Skin epidermis (tissue), 12 donors: ENCODE measurements around the gene KCNQ1.

ENCODE experiments used
- H3K27ac ChIP-seq, 21 experiments: fragments of 200-600 bp; sonication (generic) in 11 of 21; one replicate each; pipeline ENCODE4 v1.5.0; 2020; ENCODE audit warnings: mild to moderate bottlenecking in 3 of 21, inconsistent platforms in 2 of 21, moderate library complexity in 2 of 21
- H3K4me3 ChIP-seq, 7 experiments: fragments of 200-600 bp; sonication (generic) in 2 of 7; one replicate each; pipeline ENCODE4 v1.5.0; 2020; ENCODE audit warnings: inconsistent platforms in 2 of 7, mild to moderate bottlenecking in 2 of 7, moderate library complexity in 1 of 7

KCNQ1 gene

DNA sequence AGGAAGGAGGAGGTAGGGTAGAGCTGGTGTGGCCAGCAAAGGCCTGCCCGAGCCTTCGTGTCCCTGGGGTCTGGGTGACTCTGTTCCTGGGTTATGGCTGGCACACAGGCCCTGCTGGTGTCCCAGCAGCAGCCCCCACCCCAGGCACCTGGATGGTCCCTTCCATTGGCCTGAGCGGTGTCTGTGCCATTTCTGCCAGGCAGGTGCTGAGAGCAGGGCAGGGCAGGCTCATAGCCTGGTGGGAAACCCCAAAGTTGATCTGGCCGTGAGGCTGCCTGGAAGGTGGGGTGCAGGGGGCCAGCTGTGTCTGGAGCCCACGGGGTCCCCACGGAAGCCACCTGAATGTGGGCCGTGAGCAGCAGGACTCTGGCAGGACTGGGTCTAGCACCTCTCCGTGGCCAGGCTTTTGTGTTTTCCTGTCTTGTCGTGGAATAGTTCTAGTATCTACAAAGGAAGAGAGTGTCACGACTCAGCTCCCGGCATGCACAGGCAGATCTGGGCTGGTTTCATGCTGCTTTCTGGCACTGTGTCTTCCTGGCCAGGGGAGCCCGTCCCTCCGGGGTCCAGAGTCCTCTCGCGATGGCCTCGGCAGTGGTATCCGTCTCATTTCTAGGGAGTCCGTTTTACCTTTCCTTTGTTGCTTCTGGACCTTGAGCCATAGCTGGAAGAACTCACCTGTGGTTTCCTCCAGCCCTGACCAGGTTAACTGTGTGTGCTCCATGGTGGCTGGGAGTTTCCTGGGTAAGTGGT lies 83.7 kb downstream of the KCNQ1 start:
- no peak overlapping the region for H3K27ac ChIP-seq
- H3K4me3 ChIP-seq, result no peak overlapping the region

- H3K4me3 ChIP-seq, result no peak overlapping the region
- no peak overlapping the region for H3K27ac ChIP-seq
These were observed 84.4 kb downstream of the KCNQ1 start for GRCh38 chr11:2529173-2529572.

DNA sequence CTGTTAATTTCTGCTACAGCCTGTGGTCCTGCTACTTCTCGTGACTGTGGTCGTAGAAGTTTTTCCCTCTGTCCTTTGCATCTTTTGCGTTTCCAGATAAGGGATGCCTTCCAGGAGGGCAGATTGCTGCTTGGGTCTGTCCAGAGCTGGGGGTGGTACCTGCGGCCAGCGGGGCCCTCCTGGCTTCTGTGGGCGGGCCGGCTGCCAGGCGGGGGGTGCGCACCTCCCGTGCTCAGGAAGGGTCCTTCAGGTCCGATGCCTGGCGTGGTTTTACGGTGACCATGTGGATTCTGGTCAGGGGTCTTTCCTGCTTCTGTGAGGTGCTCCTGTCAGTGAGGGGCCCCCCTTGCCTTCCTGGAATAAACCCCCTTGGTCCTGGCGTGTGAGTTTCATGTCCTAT lies 84.8 kb downstream of the KCNQ1 start:
- Histone ChIP-seq H3K27ac (no peak overlapping the region), H3K4me3 (no peak overlapping the region)

DNA sequence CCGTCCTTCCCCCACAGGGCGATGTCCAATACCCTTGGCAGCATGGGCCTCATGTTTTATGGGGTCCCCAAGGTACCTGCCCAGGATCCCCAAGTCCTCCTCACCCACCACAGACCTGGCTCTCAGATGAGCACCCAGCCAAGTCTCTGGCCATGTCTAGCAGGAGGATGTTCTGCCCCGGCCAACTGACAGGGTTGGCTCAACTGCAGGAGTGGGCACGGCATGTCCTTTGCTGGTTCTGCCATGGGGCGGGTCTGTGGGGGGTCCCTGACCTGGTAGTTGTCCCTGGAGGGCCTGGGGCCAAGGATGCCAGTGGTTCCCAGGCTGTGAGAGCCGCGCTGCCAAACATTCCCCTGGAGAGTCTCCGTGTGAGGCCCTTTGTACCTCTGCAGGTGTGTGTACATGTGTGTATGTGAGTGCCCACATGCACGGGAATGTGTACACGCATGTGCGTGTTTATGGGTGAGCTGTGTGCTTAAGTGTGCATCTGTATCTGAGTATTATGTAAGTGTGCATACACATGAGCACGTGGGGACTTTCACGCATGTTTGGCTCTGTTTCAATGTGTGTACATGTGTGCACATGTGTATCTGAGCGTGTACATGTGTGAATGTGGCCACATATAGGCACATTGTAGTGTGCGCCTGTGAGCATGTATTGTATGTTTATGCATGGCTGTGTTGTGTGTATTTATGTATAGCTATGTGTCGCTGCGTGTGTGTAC lies 85.5 kb downstream of the KCNQ1 start:
- no peak overlapping the region for H3K27ac ChIP-seq
- no peak overlapping the region for H3K4me3 ChIP-seq

DNA sequence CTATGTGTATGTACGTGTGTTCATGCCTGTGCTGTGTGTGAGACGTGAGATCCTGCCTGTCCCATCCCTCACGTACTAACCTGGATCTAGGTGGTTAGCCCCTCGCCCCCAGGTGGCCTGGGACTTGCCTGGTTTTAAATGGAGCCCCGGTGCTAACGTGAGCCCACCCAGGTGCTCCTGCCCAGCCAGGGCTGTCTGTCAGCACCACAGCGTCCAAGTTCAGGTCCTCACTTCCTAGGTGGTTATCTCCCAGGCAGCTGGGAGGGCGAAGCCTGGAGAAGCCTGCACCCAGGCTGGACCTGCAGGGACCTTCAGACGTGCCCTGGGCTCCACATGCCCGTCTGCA lies 86.0 kb downstream of the KCNQ1 start:
- Histone ChIP-seq H3K27ac (no peak overlapping the region), H3K4me3 (no peak overlapping the region)

DNA sequence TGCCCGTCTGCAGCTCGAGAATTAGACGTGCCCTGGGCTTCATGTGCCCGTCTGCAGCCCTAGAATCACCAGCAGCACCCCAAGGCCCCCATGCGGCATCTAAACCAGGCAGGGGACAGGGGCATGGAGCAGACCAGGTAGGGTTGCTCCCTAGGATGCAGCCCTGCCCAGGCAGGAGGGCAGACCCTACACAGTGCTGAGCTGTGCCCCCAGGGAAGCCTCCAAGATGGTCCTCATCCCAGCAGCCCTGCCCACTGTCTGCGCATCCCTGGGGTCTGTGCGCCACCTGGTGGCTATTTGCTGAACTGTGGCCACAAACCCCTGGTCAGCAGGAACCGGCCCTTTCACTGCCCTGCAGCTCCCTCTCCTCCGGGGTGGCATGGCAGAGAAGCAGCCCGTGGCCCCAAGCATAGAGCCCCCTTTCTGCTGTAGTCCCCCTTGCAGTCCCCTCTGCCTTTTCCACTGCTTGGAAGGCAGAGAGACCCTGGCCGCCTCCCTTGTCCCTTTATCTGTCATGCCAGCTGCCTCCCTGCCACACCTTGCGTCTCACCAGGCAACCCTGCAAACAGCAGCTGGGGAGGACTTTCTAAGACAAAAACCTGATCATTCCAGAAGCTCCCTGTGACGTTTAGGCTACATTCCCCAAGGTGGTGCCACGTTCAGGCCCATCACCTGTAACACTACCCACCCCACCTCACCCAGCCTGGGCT lies 86.6 kb downstream of the KCNQ1 start:
- Histone ChIP-seq H3K4me3 (no peak overlapping the region), H3K27ac (no peak overlapping the region)

GRCh38 chr11:2531987-2532703 lies 87.3 kb downstream of the KCNQ1 start:
- H3K27ac ChIP-seq, result no peak overlapping the region
- no peak overlapping the region for H3K4me3 ChIP-seq

DNA sequence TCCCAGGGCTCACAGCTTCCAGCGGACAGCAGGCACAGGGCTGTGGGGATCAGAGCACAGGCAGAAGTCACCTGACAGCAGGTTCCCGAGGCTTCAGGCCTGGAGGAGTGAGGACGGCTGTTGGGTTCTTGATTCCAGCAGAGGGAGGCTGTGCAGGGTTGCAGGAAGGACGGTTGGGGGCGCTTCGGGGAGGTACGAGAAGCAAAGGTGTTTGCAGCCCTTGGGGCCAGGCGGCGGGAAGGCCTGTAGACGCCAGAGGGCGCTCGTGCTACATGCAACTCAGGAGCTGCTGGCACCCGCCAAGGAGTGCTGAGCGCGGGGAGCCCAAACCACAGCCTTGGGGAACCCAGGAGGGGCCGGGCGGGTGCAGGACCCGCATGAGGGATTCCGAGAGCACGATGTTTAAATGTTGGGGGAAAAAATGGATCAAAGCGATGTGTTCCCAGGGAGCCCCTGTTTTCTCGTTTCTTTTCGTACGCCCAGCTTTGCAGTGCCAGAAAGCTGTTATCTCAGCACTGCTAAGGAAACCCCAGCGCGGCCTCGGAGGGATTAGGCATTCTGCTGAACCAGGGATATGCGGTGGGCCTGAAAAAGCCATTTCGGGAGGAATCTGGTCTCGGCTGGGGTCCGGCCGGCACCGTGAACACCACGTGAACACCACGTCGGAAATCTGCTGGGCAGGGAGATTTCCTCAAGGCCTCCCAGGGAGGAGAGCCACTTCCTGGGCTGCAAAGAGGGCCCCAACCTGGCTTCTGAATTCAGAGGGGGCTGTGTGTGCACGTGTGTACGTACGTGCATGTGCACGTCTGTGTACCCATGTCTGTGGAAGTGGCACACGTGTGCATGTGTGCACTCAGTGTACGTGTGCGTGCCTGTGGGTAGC lies 88.1 kb downstream of the KCNQ1 start:
- Histone ChIP-seq H3K4me3 (peak overlapping the region in 3 of 7 experiments; percentile 2 to 14 (median 10)), H3K27ac (peak overlapping the region in 5 of 21 experiments; percentile 31 to 63 (median 46))

- peak overlapping the region in 7 of 21 experiments; percentile 31 to 63 (median 38) for H3K27ac ChIP-seq
These were observed 88.9 kb downstream of the KCNQ1 start for GRCh38 chr11:2533587-2534133.

DNA sequence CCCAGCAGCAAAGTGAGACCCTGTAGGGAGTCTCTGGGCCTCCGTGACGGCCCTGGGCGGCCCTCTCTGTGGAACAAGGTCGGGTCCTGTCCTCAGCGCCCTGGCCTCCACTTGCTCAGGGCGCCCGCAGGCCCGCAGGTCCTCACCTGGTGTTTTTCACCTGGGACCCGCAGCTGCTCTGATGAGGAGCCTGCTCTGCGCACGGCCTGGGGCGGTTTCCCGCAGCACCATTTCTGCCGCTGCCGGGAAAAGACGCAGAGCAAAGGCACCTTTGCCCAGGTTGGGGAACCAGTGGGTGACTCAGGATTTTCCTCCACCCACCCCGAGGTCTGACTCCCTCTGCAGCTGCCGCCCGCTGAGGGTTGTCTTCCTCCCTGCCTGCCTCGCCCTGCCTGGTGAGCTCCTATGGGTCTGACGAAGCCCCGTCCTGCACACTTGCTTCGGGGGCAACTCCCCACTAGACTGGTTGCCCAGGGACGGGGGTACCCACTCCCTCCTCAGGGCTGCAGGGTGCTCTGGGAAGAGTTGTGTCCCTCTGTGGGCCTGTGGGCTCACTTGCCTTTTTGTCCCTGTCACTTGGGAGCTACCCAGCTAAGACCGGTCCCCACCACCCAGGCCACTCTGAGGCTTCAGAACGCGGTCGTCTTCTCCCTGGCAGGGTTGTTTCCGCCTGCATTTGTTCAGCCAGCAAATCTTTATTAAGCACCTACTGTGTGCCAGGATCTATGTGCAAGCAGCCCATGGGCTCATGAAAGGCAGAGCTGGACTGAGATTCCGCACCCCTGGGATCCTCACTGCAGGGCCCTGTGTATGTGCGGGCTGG lies 89.5 kb downstream of the KCNQ1 start:
- Histone ChIP-seq H3K4me3 (no peak overlapping the region), H3K27ac (peak overlapping the region in 4 of 21 experiments; percentile 31 to 63 (median 34))

More at GRCh38 chr11:2533587-2534133, 88.9 kb downstream of the KCNQ1 start:
- no peak overlapping the region for H3K4me3 ChIP-seq

DNA sequence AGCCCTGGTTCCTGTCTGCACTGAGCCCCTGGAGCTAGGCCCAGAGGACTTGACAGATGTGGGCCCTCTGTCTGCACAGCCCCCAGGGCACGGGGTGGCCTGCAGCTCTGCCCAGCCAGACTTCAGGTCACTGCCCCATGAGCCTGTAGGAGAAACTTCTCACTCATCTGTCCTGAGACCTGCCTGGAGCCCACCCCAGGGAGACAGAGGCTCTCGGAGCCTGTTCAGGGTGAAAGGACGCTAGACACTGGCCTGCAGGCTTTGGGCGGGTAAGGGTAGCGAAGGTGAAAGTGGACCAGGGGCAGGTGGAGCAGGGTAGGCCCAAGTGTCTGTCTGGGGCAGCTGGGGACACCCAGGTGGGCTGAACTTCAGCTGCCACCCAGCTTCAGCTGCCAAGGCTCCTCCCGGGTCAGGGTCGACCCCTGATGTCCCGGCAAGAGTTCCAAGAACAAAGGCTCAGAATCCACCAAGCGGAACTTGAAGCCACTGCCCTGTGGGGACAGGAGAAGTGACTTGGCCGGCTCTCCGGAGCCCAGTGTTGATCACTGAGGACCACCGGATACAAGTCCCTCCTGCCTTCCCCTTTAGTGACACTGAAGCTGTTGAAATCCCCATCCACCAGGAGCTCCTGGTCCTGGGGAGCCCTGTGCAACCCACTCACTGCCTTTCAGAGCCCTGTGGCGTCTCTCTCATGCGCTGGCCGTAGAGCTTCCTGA lies 90.3 kb downstream of the KCNQ1 start:
- no peak overlapping the region for H3K27ac ChIP-seq
- no peak overlapping the region for H3K4me3 ChIP-seq

DNA sequence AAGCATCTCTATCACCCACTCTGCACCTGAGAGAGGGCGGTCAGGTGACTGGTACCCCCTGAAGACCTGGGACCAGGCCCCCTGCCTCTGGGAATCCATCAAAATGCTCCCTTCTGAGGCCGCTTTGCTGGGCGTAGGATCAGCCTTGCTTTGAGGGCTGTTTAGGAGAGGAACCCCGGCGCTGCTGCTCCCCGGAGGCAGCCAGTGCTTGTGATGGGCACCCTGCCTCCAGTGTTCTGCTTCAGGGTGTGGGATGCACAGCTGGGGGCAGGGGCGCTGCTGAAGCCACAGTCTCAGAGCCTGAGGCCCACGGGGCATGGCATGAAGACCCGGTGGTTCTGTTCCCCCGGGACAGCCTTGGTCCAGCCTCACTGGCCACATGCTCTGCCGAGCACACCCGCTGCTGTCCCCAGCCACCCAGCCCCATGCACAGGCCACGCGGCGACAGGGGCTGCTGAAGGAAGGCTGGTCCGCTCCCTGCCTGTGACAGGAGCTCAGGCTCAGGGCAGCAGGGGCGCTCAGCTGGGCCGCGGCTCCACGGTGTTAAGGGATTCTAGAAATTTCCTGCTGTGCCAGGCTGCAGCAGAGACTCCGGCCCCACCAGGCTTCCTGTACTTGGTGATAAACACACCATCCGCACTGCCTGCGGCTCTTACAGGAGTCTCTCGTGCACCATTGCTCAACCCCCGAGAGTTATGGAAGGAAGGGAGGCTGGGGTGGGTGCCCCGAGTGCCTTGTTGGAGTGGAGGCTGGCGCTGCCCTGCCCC lies 91.0 kb downstream of the KCNQ1 start:
- H3K4me3 ChIP-seq, result no peak overlapping the region

GRCh38 chr11:2536440-2536989 lies 91.7 kb downstream of the KCNQ1 start:
- H3K27ac ChIP-seq, result no peak overlapping the region
- H3K4me3 ChIP-seq, result no peak overlapping the region

More for the DNA sequence above, 91.0 kb downstream of the KCNQ1 start:
- H3K27ac ChIP-seq, result no peak overlapping the region

DNA sequence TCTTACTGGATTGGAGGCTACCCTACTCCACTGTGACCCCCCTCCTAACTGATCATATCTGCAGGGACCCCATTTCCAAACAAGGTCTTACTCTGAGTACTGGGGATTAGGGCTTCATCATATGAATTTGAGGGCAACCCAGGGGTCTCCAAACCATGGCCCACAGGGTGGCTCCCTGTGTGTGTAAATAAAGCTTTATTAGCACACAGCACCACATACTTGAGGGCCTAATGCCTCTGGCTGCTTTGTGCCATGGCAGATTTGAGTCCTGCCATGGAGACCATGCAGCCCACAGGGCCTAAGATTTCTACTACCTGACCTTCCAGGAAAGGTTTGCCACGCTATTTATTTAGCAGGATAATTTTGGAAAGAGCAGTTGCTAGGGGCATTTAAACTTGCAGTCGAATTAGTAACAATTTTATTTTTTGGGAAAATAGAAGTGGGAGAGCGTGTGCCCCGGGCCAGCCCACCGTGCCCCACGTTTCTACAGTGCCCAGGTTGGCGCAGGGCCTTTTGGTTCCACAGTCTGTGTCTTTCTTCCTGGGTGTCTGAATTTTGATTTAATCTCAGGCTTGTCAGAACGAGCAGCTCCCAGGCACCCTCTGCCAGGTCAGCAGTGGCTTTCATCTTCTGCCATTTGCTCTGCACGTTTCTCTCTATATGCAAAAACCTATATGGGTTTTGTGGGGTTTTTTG lies 92.3 kb downstream of the KCNQ1 start:
- Histone ChIP-seq H3K27ac (no peak overlapping the region), H3K4me3 (no peak overlapping the region)

DNA sequence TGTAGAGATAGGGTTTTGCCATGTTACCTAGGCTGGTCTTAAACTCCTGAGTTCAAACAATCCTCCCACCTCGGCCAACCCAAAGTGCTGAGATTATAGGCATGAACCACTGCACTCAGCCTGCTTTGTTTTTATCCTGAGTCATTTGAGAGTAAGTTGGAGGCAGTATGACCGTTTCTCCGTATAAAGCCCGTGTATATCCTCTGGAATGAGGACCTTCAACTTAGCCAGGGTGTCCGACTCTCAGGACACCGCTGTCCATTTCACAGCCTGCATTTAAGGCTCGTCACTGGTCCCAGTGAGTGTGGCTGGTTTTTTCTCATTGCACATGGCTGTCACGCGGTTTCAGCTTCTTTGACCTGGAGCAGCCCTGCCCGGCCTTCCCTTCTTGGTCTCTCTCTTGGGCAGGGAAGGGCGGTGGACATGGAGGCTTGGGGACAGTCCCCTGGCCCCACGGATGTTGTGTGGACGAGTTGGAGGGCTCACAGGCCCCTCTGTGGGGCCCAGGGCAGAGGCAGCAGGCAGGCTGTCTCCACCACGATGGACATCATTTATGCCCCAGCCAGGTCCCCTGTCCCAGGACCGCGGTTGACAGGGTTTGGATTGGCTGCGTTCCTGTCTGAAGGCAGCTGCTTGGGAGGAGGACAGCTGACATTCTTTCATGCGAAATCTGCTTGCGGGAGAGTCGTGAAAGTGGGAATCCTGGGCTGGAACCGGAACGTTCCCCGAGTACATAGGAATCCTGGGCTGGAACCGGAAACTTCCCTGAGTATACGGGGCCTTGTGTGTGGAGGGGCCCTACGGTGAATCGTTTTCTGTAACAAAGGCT lies 93.3 kb downstream of the KCNQ1 start:
- Histone ChIP-seq H3K4me3 (no peak overlapping the region), H3K27ac (no peak overlapping the region)
